Measurements from ENCODE around the gene GIPR.
A peak's percentile ranks its signal among the peaks of the same experiment; 100 is the strongest.

GIPR gene

DNA sequence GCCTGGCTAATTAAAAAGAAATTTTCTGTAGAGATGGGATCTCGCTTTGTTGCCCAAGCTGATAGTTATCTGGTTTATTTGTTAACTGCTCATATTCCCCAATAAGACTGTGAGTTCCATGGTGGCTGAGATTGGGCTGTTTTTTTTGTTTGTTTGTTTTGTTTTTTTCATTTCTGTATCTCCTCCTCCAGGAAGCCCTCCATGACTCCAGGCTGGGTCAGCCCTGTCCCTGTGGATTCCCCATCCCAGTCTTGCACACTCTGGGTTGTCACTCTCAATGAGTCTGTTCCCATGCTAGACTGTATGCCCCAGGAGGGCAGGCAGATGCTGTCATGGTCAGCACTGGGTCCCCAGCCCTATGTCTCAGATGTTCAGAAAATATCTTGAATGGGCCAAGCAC lies 31.7 kb upstream of the GIPR start:
- TF ChIP-seq POLR2AphosphoS5 (IDR thresholded peaks at IDR 0.05; ENCODE audit: borderline replicate concordance, low read depth, low read length) (no peak), FOXP2 (optimal IDR thresholded peaks at IDR 0.05; ENCODE audit: control extremely low read depth, extremely low read length, insufficient read depth) (no peak), EZH2 (IDR thresholded peaks at IDR 0.05) (no peak)
- Histone ChIP-seq H3K4me3 (no peak overlapping the region), H3K36me3 (ENCODE audit: insufficient read depth, low read length) (no peaks in the 10 kb centered on the region), H3K27ac (no peak overlapping the region), H3K9ac (ENCODE audit: insufficient read length) (no peak overlapping the region), H3K9me3 (ENCODE audit: low read depth, low read length) (no peaks in the 10 kb centered on the region)
- no peak for DNase-seq (ENCODE audit: low read depth, low spot score)

GRCh38 chr19:45636902-45637301 lies 31.1 kb upstream of the GIPR start:
- 0 out of 2 replicates have a peak overlapping the region, but pooled peaks have one; percentile 25 for H3K27ac ChIP-seq
- no peak overlapping the region for H3K4me3 ChIP-seq
- H3K9me3 ChIP-seq (ENCODE audit: low read depth, low read length): no peaks in the 10 kb centered on the region
- H3K36me3 ChIP-seq (ENCODE audit: insufficient read depth, low read length): no peaks in the 10 kb centered on the region
- DNase-seq (ENCODE audit: low read depth, low spot score): no peak
- TF ChIP-seq EZH2 (IDR thresholded peaks at IDR 0.05) (no peak), POLR2AphosphoS5 (IDR thresholded peaks at IDR 0.05; ENCODE audit: borderline replicate concordance, low read depth, low read length) (no peak), FOXP2 (optimal IDR thresholded peaks at IDR 0.05; ENCODE audit: control extremely low read depth, extremely low read length, insufficient read depth) (no peak)
- H3K9ac ChIP-seq (ENCODE audit: insufficient read length): no peak overlapping the region

- H3K4me3 ChIP-seq: peak overlapping the region; percentile 91
- TF ChIP-seq EZH2 (IDR thresholded peaks at IDR 0.05): no peak
- no peak for TF ChIP-seq POLR2AphosphoS5 (IDR thresholded peaks at IDR 0.05; ENCODE audit: borderline replicate concordance, low read depth, low read length)
- TF ChIP-seq FOXP2 (optimal IDR thresholded peaks at IDR 0.05; ENCODE audit: control extremely low read depth, extremely low read length, insufficient read depth): no peak
Observed at GRCh38 chr19:45637890-45638667, 29.9 kb upstream of the GIPR start.

DNA sequence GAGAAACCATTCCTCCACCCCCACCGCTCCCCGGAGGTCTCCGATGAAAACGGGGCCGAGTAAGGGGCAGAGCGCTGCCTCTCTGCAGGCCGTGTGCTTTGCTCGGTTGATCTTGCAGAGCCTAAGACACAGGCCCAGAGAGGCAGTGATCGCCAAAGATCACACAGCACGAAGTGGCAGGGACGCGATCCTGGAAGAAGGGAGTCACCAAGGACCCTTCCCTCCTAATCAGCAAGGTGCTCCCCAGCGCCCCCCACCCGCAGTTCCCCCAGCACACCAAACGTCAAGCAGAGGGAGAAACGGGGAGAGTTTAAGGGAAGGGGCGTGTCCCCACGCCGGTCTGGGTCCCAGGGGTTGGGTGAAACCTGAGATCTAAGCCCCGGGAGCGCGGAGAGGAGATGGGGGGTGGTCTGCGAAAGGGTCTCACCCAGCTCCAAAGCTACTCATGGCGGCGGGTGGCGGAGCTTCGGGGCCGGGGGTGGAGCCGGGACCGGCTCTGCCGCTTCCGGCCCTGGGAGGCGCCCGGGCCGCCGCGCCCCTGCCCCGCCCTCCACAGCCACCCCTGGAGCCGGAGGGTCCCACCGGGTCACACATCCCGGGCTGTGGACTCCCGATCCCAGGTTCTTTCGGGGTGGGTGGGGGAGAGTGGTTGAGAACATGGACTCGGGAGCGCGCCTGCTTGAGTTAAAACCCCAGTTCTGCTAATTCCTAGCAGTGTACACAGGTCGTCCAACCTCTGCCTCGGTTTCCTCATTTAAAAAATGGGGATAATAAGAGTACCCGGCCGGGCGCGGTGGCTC lies 28.9 kb upstream of the GIPR start, which contains the start of gene EML2:
TSS of gene EML2 (minus strand) at position 468 of the 800 bp plus-strand sequence. CDS start at position 447, 21 bp downstream.
- peak; percentile 64; the same call in 1 of the 2 replicates for TF ChIP-seq POLR2AphosphoS5 (IDR thresholded peaks at IDR 0.05; ENCODE audit: borderline replicate concordance, low read depth, low read length)
- TF ChIP-seq EZH2 (IDR thresholded peaks at IDR 0.05): no peak
- Histone ChIP-seq H3K9ac (ENCODE audit: insufficient read length) (peak within 1 kb of the TSS; percentile 61), H3K36me3 (ENCODE audit: insufficient read depth, low read length) (no peaks in the 10 kb centered on the region), H3K9me3 (ENCODE audit: low read depth, low read length) (no peaks in the 10 kb centered on the region), H3K4me3 (peak within 1 kb of the TSS; percentile 91), H3K27ac (no peak within 1 kb of the TSS)
- DNase-seq (ENCODE audit: low read depth, low spot score): no peak

More at GRCh38 chr19:45637890-45638667, 29.9 kb upstream of the GIPR start:
- H3K9ac ChIP-seq (ENCODE audit: insufficient read length): peak overlapping the region; percentile 61
- no peaks in the 10 kb centered on the region for H3K36me3 ChIP-seq (ENCODE audit: insufficient read depth, low read length)
- no peaks in the 10 kb centered on the region for H3K9me3 ChIP-seq (ENCODE audit: low read depth, low read length)
- H3K27ac ChIP-seq: no peak overlapping the region
- DNase-seq (ENCODE audit: low read depth, low spot score): no peak

DNA sequence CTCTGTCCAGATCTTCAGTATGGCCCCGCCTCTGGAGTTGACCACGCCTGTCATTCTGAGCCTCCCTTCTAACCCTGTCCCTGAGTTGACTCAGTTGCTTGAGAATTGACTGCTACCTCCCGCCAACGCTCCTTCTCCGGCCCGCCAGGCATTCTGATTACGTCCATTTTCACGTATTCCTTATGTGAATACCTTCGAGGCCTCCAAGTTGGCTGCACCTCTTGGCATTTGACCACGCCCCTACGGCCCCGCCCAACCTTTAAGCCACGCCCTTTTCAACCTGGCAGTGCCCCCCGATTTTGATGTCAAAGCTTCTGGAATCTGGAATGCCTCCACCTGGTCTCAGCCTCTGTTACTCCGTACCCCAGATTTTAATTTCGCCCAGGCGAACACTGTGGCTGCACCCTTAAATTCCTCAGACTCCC lies 27.2 kb upstream of the GIPR start:
- no peak for DNase-seq (ENCODE audit: low read depth, low spot score)
- no peak overlapping the region for H3K27ac ChIP-seq

GRCh38 chr19:45641274-45642105 lies 26.5 kb upstream of the GIPR start:
- no peak overlapping the region for H3K27ac ChIP-seq

More for the DNA sequence above, 27.2 kb upstream of the GIPR start:
- H3K4me3 ChIP-seq: peak overlapping the region; percentile 84
- no peak for TF ChIP-seq POLR2AphosphoS5 (IDR thresholded peaks at IDR 0.05; ENCODE audit: borderline replicate concordance, low read depth, low read length)
- TF ChIP-seq FOXP2 (optimal IDR thresholded peaks at IDR 0.05; ENCODE audit: control extremely low read depth, extremely low read length, insufficient read depth): no peak
- no peak for TF ChIP-seq EZH2 (IDR thresholded peaks at IDR 0.05)
- no peaks in the 10 kb centered on the region for H3K9me3 ChIP-seq (ENCODE audit: low read depth, low read length)
- no peak overlapping the region for H3K9ac ChIP-seq (ENCODE audit: insufficient read length)
- H3K36me3 ChIP-seq (ENCODE audit: insufficient read depth, low read length): no peaks in the 10 kb centered on the region

GRCh38 chr19:45643024-45643926 lies 24.7 kb upstream of the GIPR start:
- TF ChIP-seq POLR2AphosphoS5 (IDR thresholded peaks at IDR 0.05; ENCODE audit: borderline replicate concordance, low read depth, low read length): no peak
- TF ChIP-seq EZH2 (IDR thresholded peaks at IDR 0.05): no peak
- TF ChIP-seq FOXP2 (optimal IDR thresholded peaks at IDR 0.05; ENCODE audit: control extremely low read depth, extremely low read length, insufficient read depth): no peak
- Histone ChIP-seq H3K36me3 (ENCODE audit: insufficient read depth, low read length) (no peaks in the 10 kb centered on the region), H3K27ac (no peak overlapping the region), H3K9me3 (ENCODE audit: low read depth, low read length) (no peaks in the 10 kb centered on the region), H3K9ac (ENCODE audit: insufficient read length) (no peak overlapping the region), H3K4me3 (peak overlapping the region; percentile 8)
- no peak for DNase-seq (ENCODE audit: low read depth, low spot score)

More at GRCh38 chr19:45641274-45642105, 26.5 kb upstream of the GIPR start:
- Histone ChIP-seq H3K4me3 (peak overlapping the region; percentile 84), H3K9me3 (ENCODE audit: low read depth, low read length) (no peaks in the 10 kb centered on the region), H3K36me3 (ENCODE audit: insufficient read depth, low read length) (no peaks in the 10 kb centered on the region), H3K9ac (ENCODE audit: insufficient read length) (no peak overlapping the region)
- no peak for TF ChIP-seq FOXP2 (optimal IDR thresholded peaks at IDR 0.05; ENCODE audit: control extremely low read depth, extremely low read length, insufficient read depth)
- no peak for TF ChIP-seq EZH2 (IDR thresholded peaks at IDR 0.05)
- no peak for TF ChIP-seq POLR2AphosphoS5 (IDR thresholded peaks at IDR 0.05; ENCODE audit: borderline replicate concordance, low read depth, low read length)
- no peak for DNase-seq (ENCODE audit: low read depth, low spot score)

All from SK-N-MC (cell line).